ENCODE measurements around the gene TP53I11.

The TP53I11 gene

DNA sequence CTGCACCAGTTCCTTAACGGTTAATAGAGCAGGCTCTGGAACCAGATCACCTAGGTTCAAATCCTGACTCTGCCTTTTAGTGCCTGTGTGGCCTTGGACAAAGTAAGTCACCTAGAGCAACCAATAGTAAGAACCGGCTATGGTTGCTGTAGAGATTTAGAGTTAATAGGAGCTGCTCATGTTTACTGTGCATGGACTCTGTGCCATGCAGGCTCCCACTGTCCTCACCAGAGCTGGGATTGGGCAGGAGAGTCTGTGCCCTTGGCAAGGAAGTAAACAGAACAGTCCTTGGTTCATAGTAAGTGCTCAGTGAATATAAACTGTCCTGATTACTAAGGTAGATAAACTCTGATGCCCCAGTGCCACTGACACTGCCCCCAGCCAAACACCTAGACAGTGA, 1.4 kb upstream of the TP53I11 start:
- no peak for DNase-seq
- Mint-ChIP-seq H3K27me3 (ENCODE audit: low read depth, poor library complexity) (peaks cover 14% of the 10 kb centered on the region), H3K9me3 (no peaks in the 10 kb centered on the region), H3K36me3 (ENCODE audit: low read depth) (no peaks in the 10 kb centered on the region), H3K27ac (no peak overlapping the region), H3K4me1 (peaks cover 72% of the 10 kb centered on the region), H3K4me3 (peak overlapping the region; percentile 44)
- TF ChIP-seq, protein P1, sequence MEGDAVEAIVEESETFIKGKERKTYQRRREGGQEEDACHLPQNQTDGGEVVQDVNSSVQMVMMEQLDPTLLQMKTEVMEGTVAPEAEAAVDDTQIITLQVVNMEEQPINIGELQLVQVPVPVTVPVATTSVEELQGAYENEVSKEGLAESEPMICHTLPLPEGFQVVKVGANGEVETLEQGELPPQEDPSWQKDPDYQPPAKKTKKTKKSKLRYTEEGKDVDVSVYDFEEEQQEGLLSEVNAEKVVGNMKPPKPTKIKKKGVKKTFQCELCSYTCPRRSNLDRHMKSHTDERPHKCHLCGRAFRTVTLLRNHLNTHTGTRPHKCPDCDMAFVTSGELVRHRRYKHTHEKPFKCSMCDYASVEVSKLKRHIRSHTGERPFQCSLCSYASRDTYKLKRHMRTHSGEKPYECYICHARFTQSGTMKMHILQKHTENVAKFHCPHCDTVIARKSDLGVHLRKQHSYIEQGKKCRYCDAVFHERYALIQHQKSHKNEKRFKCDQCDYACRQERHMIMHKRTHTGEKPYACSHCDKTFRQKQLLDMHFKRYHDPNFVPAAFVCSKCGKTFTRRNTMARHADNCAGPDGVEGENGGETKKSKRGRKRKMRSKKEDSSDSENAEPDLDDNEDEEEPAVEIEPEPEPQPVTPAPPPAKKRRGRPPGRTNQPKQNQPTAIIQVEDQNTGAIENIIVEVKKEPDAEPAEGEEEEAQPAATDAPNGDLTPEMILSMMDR (IDR thresholded peaks at IDR 0.05), result no peak

- Mint-ChIP-seq H3K27ac (no peak overlapping the region), H3K4me3 (peak overlapping the region; percentile 83), H3K9me3 (no peaks in the 10 kb centered on the region), H3K36me3 (ENCODE audit: low read depth) (no peaks in the 10 kb centered on the region), H3K4me1 (peaks cover 73% of the 10 kb centered on the region), H3K27me3 (ENCODE audit: low read depth, poor library complexity) (peaks cover 5% of the 10 kb centered on the region)
- peak; percentile 70 for DNase-seq
- TF ChIP-seq, protein P1 (IDR thresholded peaks at IDR 0.05), result no peak
Observed at GRCh38 chr11:44950031-44950624, 555 bp downstream of the TP53I11 start.

DNA sequence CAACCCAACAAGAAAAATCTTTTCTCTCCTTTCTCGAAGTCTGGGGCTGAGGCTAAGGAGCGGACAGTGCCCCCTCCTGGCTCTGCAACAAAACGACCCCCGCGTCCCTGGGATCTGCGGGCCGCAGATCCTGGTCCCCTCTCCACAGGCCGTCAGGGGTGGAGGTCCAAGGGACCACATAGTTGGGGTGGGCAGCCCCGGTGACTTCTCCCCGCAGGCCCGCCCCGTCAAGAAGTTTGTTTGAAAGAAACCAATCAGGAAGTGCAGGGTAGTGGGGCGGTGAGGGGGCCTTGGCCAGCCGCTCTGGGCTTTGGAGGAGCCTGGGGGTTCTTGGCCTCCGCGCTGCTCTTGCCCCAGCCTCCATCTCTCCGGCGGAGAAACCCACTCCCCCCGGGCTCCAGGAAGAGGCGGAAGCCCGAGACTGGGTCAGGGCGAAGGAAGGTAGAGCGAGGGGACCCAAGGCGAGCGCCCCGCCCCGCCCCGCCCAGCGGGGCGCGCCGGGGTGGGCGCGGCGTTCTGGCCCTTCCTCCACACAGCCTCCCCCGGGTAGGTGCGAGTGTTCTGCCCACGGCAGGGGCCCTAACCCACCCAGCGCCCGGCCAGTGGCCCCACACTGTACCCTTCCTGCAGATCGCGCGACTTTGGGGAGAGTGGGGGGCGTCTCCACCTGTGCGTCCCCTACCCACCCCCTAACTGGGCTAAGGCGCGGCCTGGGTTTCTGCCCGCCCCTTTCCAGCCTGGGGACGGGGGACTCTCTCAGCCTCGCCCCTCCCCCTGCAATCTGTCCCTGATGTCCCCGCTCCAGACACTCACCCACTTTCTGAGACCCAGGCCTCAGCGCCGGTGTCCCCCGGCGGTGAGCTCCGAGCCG, 1.3 kb downstream of the TP53I11 start:
- TF ChIP-seq, protein P1 (IDR thresholded peaks at IDR 0.05), result peak; percentile 68
- Mint-ChIP-seq H3K9me3 (no peaks in the 10 kb centered on the region), H3K4me3 (peak overlapping the region; percentile 83), H3K27me3 (ENCODE audit: low read depth, poor library complexity) (peaks cover 3% of the 10 kb centered on the region), H3K4me1 (peaks cover 73% of the 10 kb centered on the region), H3K27ac (no peak overlapping the region), H3K36me3 (ENCODE audit: low read depth) (no peaks in the 10 kb centered on the region)
- peak; percentile 74 for DNase-seq

DNA sequence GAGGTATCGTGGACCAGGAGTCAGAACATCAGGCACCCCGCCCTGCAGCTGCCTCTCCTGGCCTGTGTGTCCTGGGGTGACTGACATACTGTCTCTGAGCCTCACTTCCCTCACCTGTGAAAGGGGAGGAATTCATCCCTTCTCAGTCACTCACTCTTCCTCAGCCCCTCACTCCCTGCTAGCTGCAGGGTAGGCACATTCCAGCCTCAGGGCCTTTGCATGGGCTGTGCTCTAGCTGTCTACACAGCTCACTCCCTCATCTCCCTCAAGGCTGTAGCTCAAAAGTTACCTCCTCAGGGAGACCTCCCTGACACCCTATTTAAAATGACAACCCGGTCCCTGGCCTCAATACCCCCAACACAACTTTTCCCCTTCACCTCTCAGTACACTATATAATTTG, 2.5 kb downstream of the TP53I11 start:
- Mint-ChIP-seq H3K27ac (no peak overlapping the region), H3K36me3 (ENCODE audit: low read depth) (no peaks in the 10 kb centered on the region), H3K4me3 (no peak overlapping the region), H3K4me1 (peaks cover 76% of the 10 kb centered on the region), H3K9me3 (no peaks in the 10 kb centered on the region), H3K27me3 (ENCODE audit: low read depth, poor library complexity) (no peaks in the 10 kb centered on the region)
- no peak for DNase-seq
- TF ChIP-seq, protein P1 (IDR thresholded peaks at IDR 0.05), result no peak

- Mint-ChIP-seq H3K4me1 (peaks cover 76% of the 10 kb centered on the region), H3K27me3 (ENCODE audit: low read depth, poor library complexity) (no peaks in the 10 kb centered on the region), H3K9me3 (no peaks in the 10 kb centered on the region), H3K36me3 (ENCODE audit: low read depth) (peaks cover 2% of the 10 kb centered on the region), H3K4me3 (no peak overlapping the region), H3K27ac (no peak overlapping the region)
- DNase-seq, result no peak
- TF ChIP-seq, protein P1 (IDR thresholded peaks at IDR 0.05), result no peak
Observed at GRCh38 chr11:44947114-44947513, 3.6 kb downstream of the TP53I11 start.

All from nephron progenitor cell (in vitro differentiated cells).